Endothelial cell (in vitro differentiated cells): Measurements from ENCODE around the gene FICD. TPM values are rescaled to one million over a fixed set of nuclear protein-coding genes. Genes with fewer than 3 reads are reported as not detected.
A peak's percentile ranks its signal among the peaks of the same experiment; 100 is the strongest.

Experiments used
- DNase-seq: peaks from one replicate; pipeline ENCODE4 v3.0.0; 2021; ENCODE audit warnings: low spot score
- H3K27ac Mint-ChIP-seq: one replicate; pipeline ENCODE4 v1.8.0; 2021; ENCODE audit warnings: mixed read lengths, inconsistent platforms; ENCODE audit not compliant: unreplicated experiment
- H3K27me3 Mint-ChIP-seq: one replicate; pipeline ENCODE4 v1.8.0; 2021; ENCODE audit warnings: mild to moderate bottlenecking, moderate library complexity, mixed read lengths, inconsistent platforms; ENCODE audit not compliant: unreplicated experiment
- H3K36me3 Mint-ChIP-seq: one replicate; pipeline ENCODE4 v1.8.0; 2021; ENCODE audit warnings: mild to moderate bottlenecking, low read depth, mixed read lengths, inconsistent platforms; ENCODE audit not compliant: unreplicated experiment
- H3K4me1 Mint-ChIP-seq: one replicate; pipeline ENCODE4 v1.8.0; 2021; ENCODE audit warnings: mild to moderate bottlenecking, mixed read lengths, inconsistent platforms; ENCODE audit not compliant: unreplicated experiment
- H3K4me3 Mint-ChIP-seq: one replicate; pipeline ENCODE4 v1.8.0; 2021; ENCODE audit warnings: mild to moderate bottlenecking, mixed read lengths, inconsistent platforms; ENCODE audit not compliant: unreplicated experiment
- H3K9me3 Mint-ChIP-seq: one replicate; pipeline ENCODE4 v1.8.0; 2021; ENCODE audit warnings: mixed read lengths, inconsistent platforms; ENCODE audit not compliant: unreplicated experiment
- long read RNA-seq: library from polyadenylated mRNA; unstranded; transcript quantifications from one replicate; pipeline ENCODE4 v2.0.0, GENCODE V29; 2020; ENCODE audit not compliant: unreplicated experiment
- total RNA-seq: library from RNA; stranded (reverse); fragmentation: NEBNext Ultra II Directional; extraction: Animal tissue kit (Norgen Biotek cat#: 25700); gene quantifications from one replicate; pipeline ENCODE4 v1.2.1, GENCODE V29; 2021; ENCODE audit not compliant: unreplicated experiment
- TF ChIP-seq, protein P1 (sequence below): fragments of 200-600 bp; sonication (generic); IDR thresholded peaks from one replicate; pipeline ENCODE4 v1.5.0; 2021; ENCODE audit warnings: antibody characterized with exemption; ENCODE audit not compliant: unreplicated experiment

The FICD gene
- total RNA-seq: 5.5 TPM
- long read RNA-seq, transcript FICD-204 (3 exons, 3,347 nt): major isoform, 6 of 6 reads
- long read RNA-seq, partial matches to known transcripts: 0 of 6 reads
- long read RNA-seq, other reads (novel, unspliced or antisense): 0 of 6 reads

DNA sequence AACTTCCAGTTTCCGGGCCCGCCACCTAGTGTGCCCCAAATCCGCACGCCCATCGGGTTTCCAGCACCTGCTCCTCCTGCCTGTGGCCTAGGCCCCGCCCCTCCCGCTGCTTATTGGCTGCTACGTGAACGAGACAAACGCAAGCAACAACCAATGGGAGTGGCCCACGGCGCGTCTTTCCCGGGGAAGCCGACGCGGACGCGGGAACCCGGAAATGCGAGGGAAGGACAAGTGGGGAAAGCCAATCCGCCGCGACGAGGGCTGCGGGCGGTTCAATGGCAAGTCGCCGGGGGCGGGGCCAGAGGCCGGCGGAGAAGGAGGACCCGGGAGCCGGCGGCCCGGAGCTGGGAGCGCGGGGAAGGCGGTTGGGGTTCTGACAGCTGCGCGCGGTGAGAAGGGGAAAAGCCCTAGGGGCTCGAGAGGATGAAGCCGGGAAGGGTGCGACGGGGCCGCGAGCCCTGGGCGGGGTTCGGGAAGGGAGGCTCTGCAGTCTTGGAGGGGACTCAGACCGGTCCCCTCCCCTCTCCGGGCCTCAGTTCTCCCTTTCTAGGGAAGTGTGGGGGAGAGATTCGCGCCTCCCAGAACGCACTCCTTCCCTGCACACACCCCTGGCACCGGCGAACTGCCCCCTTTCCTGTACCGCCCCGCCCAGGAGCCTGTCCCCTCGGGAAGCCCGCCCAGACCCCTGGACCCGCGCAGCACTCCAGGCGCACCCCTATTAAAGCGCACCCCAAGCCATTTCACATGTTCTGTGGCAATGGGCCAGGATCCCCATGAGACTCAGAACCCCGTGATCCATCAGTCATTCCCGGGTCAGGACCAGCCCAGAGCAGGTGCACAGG, at the start of gene FICD:
Gene FICD (plus strand): TSS at position 305 of the 842 bp plus-strand sequence. CDS start 1,696 bp downstream, outside the sequence.
- Mint-ChIP-seq H3K36me3 (peaks cover 15% of the 10 kb centered on the region), H3K4me1 (peaks cover 9% of the 10 kb centered on the region), H3K4me3 (peak within 1 kb of the TSS; percentile 92), H3K9me3 (no peaks in the 10 kb centered on the region), H3K27ac (peak within 1 kb of the TSS; percentile 84), H3K27me3 (peaks cover 20% of the 10 kb centered on the region)
- DNase-seq: peak; percentile 99
- TF ChIP-seq, protein P1, sequence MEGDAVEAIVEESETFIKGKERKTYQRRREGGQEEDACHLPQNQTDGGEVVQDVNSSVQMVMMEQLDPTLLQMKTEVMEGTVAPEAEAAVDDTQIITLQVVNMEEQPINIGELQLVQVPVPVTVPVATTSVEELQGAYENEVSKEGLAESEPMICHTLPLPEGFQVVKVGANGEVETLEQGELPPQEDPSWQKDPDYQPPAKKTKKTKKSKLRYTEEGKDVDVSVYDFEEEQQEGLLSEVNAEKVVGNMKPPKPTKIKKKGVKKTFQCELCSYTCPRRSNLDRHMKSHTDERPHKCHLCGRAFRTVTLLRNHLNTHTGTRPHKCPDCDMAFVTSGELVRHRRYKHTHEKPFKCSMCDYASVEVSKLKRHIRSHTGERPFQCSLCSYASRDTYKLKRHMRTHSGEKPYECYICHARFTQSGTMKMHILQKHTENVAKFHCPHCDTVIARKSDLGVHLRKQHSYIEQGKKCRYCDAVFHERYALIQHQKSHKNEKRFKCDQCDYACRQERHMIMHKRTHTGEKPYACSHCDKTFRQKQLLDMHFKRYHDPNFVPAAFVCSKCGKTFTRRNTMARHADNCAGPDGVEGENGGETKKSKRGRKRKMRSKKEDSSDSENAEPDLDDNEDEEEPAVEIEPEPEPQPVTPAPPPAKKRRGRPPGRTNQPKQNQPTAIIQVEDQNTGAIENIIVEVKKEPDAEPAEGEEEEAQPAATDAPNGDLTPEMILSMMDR: no peak

DNA sequence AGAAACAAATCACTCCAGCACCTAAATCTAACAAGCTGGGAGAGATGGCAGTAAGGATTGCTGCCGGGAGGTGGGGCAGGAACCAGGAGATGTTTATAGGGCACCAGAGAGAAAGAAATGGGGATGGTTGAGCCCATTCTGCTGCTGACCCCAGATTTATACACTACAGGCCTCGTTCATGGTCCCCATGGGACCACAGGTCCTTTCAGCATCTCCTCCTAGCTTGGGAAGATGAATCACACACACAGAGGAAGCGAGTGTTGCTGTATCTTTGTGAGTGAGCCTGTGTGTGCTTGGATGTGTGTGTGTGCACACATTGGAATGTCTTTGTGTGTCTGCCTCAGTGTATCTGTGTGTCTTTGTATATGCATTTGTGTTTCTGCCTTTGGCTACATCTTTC, 49.7 kb upstream of the FICD start:
- Mint-ChIP-seq H3K9me3 (no peaks in the 10 kb centered on the region), H3K4me1 (no peaks in the 10 kb centered on the region), H3K36me3 (no peaks in the 10 kb centered on the region), H3K27ac (no peak overlapping the region), H3K27me3 (no peaks in the 10 kb centered on the region), H3K4me3 (no peak overlapping the region)
- no peak for DNase-seq
- TF ChIP-seq, protein P1: no peak

DNA sequence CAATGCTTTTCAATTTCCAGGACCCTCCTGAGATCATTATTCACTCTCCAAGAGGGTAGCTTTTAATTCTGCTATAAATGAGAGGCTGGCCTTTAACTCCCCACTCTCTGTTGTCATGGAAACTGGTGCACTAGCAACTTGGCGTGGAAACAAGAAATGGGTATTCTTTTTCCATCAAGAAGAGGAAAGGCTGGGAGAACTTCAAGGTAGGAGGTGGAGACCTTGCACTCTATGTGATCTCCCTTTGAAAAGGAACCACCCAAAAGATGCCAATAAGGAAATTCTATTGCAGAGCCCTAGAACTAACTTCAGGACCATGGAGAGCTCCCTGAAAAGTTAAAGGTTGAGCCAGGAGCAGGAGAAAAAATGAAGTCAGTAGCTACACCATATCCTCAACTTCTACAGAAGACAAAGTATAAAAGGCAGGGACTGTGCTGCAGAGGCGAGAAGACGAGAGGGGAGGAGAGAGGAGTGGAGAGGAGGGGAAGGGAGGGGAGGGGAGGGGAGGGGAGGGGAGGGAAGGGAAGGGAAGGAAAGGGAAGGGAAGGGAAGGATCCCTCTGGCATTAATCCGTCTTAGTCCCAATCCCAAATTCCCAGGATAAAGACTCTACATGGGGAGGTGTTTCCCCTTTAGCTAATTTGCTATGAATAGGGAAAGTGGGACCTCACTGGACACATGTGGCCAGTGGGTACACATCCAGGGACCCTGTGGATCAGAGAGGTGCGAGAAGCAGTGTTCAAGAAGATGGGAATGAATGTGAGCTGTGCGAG, 46.7 kb upstream of the FICD start:
- Mint-ChIP-seq H3K4me1 (no peaks in the 10 kb centered on the region), H3K9me3 (no peaks in the 10 kb centered on the region), H3K27me3 (no peaks in the 10 kb centered on the region), H3K36me3 (no peaks in the 10 kb centered on the region), H3K4me3 (no peak overlapping the region), H3K27ac (no peak overlapping the region)
- peak; percentile 60 for DNase-seq
- TF ChIP-seq, protein P1: no peak

DNA sequence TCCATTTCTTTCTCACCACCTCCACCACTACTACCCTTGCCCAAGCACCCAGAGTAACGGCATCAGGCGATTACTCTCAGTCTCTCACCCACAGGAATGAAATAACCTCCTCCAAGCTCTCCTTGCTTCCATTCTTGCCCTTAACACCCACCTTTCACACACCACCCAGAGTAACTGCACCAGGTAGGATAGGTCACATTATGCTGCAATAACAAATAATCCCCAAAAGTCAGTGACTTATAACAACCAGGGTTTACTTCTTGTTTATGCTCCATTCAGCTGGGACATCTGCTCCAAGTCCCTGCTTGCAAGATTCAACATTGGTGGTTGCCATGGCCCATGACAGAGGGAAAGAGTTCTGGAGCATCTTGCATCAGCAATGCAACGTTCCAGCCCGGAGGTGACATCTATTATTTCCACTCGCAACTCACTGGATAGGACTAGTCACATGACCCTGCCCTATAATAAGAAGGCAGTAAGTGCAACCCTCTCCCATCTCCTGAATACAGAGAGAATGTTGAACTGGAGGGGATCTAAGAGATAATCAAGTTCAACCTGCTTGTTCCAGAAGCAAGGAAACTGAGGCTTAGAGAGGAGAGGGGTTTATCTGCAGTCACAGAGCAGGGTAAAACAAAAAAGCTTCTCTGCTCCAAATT, 41.5 kb upstream of the FICD start:
- no peak overlapping the region for H3K4me3 Mint-ChIP-seq
- no peaks in the 10 kb centered on the region for H3K27me3 Mint-ChIP-seq
- no peak overlapping the region for H3K27ac Mint-ChIP-seq
- H3K4me1 Mint-ChIP-seq: no peaks in the 10 kb centered on the region
- H3K9me3 Mint-ChIP-seq: no peaks in the 10 kb centered on the region
- TF ChIP-seq, protein P1: no peak
- H3K36me3 Mint-ChIP-seq: no peaks in the 10 kb centered on the region
- no peak for DNase-seq
